ENCODE data around the gene NEURL1.

DNA sequence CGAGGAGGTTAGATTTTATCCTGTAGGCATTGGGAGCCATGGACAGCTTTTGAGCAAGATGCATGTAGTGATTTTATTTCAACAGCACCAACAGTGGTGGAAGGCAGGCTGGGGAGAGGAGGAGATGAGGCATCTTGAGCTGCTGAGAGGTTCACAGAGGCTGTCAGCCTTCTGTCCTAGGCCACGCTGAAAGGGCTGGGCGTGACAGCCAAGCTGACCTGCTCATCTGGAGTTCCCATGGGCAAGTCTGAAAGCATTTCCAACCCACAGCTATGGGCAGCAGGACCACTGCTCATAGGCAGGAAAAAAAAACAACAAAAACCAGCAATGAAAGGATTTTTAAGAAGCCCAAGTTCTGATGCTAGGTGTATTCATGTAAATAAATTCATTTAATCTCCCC is 7.7 kb downstream of the NEURL1 start:
- TF ChIP-seq, protein P1, sequence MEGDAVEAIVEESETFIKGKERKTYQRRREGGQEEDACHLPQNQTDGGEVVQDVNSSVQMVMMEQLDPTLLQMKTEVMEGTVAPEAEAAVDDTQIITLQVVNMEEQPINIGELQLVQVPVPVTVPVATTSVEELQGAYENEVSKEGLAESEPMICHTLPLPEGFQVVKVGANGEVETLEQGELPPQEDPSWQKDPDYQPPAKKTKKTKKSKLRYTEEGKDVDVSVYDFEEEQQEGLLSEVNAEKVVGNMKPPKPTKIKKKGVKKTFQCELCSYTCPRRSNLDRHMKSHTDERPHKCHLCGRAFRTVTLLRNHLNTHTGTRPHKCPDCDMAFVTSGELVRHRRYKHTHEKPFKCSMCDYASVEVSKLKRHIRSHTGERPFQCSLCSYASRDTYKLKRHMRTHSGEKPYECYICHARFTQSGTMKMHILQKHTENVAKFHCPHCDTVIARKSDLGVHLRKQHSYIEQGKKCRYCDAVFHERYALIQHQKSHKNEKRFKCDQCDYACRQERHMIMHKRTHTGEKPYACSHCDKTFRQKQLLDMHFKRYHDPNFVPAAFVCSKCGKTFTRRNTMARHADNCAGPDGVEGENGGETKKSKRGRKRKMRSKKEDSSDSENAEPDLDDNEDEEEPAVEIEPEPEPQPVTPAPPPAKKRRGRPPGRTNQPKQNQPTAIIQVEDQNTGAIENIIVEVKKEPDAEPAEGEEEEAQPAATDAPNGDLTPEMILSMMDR (IDR thresholded peaks at IDR 0.05 in 2 of 3, conservative IDR thresholded peaks at IDR 0.05 in 1 of 3; ENCODE audit: control insufficient read depth in 2 of 3, extremely low read depth in 1 of 3, insufficient read depth in 1 of 3, low read depth in 3 of 3, low read length in 3 of 3), result no peak
- TF ChIP-seq HCFC1 (IDR thresholded peaks at IDR 0.05; ENCODE audit: low read length) (no peak), RAD51 (IDR thresholded peaks at IDR 0.05) (no peak), POLR2AphosphoS2 (IDR thresholded peaks at IDR 0.05; ENCODE audit: low read depth, low read length) (no peak), EZH2 (IDR thresholded peaks at IDR 0.05; ENCODE audit: borderline replicate concordance, control insufficient read depth, low read depth, low read length) (no peak), KDM1A (IDR thresholded peaks at IDR 0.05; ENCODE audit: borderline replicate concordance) (no peak), TARDBP (IDR thresholded peaks at IDR 0.05; ENCODE audit: borderline replicate concordance) (no peak), POLR2AphosphoS5 (IDR thresholded peaks at IDR 0.05; ENCODE audit: low read length) (no peak), JUNB (IDR thresholded peaks at IDR 0.05) (no peak), GATAD2B (conservative IDR thresholded peaks at IDR 0.05; ENCODE audit: low read depth) (no peak), RFX5 (IDR thresholded peaks at IDR 0.05; ENCODE audit: low read depth, low read length) (no peak), ETV6 (conservative IDR thresholded peaks at IDR 0.05 in 1 of 2, IDR thresholded peaks at IDR 0.05 in 1 of 2; ENCODE audit: borderline replicate concordance in 1 of 2, low read depth in 1 of 2) (no peak)
- TF ChIP-seq, protein P2, sequence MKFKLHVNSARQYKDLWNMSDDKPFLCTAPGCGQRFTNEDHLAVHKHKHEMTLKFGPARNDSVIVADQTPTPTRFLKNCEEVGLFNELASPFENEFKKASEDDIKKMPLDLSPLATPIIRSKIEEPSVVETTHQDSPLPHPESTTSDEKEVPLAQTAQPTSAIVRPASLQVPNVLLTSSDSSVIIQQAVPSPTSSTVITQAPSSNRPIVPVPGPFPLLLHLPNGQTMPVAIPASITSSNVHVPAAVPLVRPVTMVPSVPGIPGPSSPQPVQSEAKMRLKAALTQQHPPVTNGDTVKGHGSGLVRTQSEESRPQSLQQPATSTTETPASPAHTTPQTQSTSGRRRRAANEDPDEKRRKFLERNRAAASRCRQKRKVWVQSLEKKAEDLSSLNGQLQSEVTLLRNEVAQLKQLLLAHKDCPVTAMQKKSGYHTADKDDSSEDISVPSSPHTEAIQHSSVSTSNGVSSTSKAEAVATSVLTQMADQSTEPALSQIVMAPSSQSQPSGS (IDR thresholded peaks at IDR 0.05; ENCODE audit: low read length), result no peak
- TF ChIP-seq, protein P3, sequence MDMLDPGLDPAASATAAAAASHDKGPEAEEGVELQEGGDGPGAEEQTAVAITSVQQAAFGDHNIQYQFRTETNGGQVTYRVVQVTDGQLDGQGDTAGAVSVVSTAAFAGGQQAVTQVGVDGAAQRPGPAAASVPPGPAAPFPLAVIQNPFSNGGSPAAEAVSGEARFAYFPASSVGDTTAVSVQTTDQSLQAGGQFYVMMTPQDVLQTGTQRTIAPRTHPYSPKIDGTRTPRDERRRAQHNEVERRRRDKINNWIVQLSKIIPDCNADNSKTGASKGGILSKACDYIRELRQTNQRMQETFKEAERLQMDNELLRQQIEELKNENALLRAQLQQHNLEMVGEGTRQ (IDR thresholded peaks at IDR 0.05; ENCODE audit: borderline replicate concordance, low read depth, low read length), result no peak

Measured in GM12878 (cell line).